CD4-positive, alpha-beta T cell treated with Interleukin-21 for 1 hour (primary cell): ENCODE measurements around the gene ASB6.

Experiments
- DNase-seq: peaks from one replicate; pipeline ENCODE4 v3.0.0-alpha.2; 2020

Gene ASB6, protein sequence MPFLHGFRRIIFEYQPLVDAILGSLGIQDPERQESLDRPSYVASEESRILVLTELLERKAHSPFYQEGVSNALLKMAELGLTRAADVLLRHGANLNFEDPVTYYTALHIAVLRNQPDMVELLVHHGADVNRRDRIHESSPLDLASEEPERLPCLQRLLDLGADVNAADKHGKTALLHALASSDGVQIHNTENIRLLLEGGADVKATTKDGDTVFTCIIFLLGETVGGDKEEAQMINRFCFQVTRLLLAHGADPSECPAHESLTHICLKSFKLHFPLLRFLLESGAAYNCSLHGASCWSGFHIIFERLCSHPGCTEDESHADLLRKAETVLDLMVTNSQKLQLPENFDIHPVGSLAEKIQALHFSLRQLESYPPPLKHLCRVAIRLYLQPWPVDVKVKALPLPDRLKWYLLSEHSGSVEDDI

DNA sequence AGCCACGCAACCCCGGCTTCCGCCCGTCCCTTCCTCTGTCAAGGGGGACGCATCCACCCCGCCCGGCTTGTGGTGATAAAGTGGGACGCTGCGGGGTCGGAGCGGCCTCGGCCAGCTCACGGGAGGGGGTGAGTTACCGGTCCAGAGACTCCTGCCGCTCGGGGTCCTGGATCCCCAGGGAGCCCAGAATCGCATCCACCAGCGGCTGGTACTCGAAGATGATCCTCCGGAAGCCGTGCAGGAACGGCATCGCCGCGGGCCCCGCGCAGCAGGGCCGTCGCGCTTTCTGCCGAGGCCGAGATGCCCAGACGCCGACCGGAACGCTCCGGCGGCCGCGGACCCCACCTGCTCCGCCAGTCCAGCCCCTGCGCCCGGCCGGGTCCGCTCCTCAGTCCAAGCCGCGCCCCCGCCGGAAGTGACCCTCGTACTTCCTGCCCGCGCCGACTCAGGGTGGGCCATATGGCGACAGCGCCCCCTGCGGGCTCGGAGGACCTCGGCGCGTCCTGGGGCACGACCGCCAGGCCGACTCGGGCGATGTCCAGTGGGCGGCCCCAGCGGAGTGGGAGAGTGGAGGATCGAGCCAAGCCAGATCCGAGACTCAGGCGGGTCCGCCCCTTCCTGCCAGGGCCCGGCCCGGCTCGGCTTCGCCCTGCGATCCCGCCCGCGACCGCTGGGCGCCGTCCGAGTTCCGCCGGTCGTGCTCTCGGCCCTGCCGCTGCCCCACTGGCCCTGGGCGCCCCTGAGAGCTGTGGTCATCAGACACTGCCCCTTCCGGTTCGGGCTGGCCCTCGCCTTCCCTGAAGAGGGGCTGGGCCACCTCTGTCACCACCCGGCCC is at the start of gene ASB6:
TSS of gene ASB6 (minus strand) at position 402 of the 836 bp plus-strand sequence. CDS start at position 250, 152 bp downstream.
- peak; percentile 94 for DNase-seq

DNA sequence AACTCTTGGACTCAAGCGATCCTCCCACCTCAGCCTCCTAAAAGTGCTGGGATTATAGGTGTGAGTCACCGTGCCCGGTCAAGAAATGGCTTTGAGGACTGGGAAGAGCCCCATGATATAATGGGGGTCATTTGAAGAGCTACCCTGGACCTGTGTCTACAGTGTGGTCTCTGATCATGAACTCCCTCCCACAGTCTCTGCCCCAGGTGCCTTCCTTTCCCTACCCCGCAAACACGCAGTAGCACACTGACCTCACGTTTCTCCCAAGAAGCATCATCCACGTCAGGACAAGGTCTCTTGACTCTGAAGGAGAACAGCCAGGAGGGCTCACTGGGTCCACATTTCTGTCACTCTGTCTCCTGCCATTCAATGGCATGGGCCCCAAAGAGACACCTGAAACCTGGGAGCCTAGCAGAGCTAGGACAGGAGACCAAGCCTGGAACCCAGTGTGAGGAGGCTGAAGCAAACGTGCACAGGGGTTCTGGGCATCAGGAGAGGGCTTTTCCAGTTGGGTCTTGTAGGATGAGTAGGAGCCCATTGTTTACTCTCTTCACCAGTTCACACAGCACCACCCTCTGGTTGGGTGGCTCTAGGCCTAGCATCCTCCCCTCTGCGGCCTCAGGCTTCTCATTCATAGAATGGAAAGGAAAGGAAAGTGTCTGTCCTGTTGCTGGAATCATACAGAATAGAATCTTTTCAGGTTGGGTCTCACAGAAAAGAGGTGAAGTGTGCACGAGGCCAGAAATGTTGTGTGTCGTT is 46.5 kb upstream of the ASB6 start:
- DNase-seq, result no peak

DNA sequence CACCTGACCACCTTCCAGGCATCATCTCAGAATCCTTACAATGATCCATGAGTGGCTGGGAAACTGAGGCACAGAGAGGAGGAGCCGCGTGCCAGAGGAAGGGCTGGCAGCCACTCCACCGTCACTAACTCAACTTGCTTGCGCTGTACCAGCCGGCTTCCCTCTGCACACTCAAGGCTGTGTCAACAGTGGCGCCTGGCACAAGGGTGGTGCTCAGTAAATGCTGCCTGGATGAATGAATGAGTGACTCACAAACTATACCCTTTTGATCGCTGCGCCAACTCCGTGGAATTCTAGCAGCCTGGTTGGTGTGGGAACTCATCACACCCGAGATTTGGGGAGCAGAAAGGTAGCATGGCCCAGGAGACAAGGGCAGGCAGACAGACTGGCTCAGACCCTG is 45.4 kb upstream of the ASB6 start:
- DNase-seq, result no peak

DNA sequence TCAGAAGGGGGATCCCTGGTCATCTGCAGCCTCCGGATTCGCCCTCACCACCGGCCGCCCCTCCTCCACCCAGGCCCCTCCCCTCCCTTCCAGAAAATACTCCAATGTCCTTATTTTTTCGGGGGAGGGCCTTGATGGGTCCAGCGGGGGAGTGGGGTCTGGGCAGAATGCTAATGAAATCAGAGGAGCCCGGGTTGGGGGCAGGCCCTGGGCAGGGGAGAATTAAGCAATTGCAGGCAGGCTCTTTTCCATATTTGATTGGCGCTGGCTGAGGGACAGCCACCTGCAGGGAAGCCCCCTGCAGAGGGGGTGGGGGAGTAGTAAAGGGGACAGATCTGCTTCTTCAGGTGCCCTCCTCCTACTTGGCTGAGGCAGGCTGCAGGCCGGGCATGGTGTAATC is 44.8 kb upstream of the ASB6 start:
- no peak for DNase-seq

DNA sequence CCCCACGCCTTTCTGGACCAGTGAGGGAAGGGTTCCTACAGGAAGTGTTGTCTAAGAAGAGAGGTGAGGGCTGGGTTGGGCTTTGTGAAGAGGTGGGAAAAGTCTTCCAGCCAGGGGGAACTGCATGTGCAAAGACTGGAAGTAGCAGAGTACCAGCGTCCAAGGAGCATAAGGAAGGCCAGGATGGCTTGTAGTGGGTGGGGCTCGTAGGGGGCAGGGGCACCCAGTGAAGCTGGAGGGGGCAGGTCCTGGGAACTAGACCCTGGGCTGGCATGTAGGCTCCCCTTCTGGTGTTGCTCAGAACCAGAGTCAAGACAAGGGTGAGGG is 43.9 kb upstream of the ASB6 start:
- DNase-seq, result no peak

DNA sequence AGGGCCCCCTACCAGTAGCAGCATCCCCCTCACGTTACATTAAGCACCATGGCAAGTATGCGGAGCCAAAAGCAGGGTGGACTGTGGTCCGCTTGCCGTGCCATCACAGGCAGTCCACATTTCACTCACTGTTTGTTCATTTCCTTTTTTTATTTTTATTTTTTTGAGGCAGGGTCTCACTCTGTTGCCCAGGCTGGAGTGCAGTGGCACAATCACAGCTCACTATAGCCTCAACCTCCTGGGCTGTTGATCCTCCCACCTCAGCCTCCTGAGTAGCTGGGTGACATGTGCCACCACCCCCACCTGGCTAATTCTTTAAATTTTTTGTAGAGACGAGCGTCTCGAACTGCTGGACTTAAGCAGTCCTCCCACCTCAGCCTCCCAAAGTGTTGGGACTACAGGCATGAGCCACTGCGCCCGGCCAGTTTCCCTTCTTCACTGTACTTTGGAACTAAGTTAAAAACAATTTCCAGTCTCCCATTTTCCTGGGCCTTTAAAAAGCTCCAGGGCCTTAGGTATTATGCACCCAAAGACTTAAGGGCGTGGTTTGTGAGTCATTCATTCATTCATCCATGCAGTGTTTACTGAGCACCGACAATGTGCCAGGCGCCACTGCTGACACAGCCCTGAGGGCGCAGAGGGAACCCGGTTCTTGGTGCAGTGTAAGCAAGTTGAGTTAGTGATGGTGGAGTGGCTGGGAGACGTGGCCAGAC is 43.4 kb upstream of the ASB6 start:
- DNase-seq, result no peak

DNA sequence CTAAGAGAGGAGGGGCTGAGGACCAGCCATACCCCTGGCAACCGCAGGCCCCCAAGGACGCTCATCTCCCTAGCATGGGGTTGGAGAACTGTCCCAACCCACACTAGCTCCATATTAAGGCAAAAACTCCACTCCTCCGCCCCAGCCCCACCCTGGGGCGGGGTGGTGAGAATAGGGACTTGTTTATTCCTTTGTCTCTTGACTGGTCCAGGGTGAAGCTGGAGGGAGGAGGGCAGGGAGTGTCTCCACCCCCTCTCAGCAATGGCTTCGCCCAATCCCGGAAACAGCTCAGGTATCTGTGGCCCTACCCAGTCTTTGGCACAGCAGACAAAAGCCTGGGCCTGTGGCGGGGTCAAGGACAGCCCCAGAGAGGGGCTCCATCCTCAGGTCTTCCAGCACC is 40.4 kb upstream of the ASB6 start:
- DNase-seq, result no peak

DNA sequence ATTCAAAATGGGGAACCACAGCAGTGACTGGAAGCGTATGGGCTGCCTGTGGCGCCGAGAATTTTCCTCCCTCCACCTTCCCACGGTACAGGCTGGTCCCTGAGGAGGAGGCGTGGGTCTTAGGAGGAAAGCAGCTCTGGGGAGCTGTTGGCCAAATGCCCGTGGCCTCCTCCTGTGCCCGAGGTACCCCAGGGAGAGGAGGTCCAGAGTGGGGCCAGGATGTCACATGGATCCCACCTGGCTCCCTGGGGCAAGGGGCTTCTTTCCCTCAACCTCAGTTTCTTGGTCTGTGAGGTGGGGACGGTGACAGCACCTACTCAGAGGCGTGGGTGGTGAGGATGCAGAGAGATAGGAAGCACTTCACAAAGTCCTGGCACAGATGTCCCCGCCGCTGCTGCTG is 40.0 kb upstream of the ASB6 start:
- DNase-seq, result no peak

DNA sequence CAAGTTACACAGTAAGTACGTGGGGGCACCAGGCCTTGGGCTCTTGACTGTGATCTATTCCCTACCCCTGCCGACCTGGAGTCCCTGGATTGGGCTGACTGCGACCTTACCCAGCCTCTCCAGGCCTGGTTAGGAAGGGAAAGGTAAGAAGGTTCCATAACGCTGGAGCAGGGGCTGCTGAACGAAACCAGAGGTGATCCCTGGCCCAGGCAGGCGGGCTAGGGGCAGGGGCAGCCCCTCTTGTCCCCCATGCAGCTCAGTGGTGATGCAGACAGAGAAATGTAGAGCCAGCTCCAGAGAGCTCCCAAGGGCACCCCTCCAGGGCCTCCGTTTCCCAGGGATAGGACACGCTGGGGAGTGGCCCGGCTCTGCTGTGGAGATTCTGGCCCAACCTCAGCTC is 37.6 kb upstream of the ASB6 start:
- no peak for DNase-seq

DNA sequence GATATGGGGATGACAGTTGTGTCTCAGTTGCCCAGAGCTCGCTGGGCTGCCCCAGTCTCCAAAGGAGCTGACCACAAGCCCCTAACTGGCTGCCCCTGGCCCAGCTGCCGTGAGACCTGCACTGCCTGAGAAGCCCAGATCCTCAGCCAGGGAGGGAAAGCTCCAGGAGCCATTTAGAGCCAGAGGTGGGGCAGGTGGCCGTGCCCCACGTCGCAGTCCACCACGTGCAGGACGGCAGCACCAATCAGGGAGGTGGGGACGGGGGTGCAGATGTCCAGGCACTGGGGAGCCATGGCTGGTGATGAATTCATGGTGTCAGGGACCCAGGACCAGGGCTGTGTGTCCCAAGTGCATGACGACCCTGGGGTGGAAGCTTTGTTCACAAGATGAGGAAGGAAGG is 36.9 kb upstream of the ASB6 start:
- DNase-seq, result no peak

DNA sequence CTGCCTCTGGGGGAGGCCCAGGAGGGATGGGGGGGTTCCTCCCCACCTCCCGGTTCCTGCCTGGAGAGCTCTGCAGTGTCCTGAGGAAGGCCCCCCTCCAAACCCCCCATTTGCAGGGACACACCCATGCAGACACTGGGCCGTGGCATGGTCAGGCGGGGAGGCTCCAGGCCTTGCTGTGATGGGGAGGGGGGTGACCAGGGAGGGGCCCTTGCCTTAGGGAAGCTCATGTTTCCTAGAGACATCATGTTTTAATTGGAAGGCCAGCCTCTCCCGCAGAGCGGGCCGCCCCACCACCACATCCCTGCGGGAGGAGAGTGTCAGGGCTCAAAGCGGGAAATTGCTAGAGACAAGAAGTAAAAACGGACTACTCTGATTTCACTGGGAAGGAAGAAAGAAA is 35.5 kb upstream of the ASB6 start:
- no peak for DNase-seq

DNA sequence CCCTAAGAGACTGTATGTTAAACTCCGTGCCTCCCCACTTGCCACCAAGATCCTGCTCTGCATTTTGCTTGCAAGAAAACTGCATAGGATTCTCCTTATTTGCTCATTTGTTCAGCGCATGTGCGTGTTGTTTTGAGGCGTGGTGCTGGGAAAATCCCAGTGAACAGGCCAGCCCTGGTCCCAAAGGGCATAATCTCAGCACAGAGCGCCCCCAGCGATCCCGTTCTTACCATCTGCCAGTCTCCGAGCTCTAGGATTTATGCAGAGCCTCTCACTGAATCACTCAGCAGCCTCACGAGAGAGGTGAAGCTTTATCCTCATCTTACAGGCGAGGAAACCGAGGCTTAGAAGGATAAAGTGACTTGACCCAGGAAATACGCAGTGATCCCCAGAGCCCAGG is 35.0 kb upstream of the ASB6 start:
- DNase-seq, result no peak

DNA sequence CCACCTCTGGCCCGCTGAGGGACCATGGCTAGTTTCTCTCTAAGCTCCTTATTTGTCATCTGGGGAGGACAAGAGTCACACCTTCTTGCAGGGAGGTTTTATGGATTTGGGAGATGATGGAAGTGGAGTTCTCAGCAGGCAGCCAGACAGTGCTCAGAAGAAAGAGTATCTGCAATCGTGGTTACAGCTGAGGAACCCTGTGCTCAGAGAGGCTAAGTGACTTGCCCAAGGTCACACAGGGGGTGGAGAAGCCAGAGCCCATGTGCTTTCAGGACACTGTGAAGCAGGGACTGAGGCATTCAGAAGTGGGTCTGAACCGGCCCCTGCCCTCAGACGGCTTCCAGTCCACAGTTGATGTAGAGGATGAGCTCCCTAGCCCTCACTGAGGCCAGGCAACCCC is 34.3 kb upstream of the ASB6 start:
- no peak for DNase-seq

DNA sequence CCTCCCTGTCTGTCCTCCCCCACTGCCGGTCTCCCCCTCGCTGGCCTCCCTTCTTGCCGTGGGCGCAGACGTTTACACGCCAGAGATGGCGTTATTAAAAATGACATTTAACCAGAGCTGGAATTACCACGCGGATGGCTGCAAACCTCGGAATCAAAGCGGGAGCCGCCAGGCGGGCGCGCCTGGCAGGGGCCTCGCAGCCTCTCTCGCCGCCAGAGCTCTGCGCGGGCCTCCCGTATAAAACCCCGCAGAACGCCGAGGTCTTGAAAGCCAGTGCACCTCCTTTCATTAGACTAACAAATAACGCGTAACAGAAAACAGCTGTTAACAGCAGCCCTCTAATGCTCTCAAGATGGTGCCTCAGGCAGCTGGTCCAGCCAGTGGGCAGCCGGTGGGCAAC is 33.7 kb upstream of the ASB6 start:
- no peak for DNase-seq

DNA sequence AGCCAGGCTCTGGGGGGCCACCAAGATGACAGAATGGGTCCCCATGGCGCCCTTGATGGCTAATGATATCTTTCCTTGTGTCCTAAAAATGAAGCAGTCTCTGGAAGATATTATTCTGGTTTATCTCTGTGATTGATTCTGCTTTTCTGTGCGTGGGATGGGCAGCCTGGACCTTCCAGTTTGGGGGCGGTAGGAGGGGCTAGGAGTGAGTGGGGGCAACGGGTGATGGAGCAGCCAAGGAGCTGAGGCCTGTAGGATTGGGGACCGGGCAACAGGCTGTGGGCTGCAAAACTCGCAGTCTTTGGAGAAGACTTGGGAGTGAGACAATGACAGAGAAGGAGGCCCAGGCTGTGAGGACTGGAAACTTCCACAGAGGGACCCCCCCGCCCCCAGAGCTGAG is 32.3 kb upstream of the ASB6 start:
- DNase-seq, result no peak

DNA sequence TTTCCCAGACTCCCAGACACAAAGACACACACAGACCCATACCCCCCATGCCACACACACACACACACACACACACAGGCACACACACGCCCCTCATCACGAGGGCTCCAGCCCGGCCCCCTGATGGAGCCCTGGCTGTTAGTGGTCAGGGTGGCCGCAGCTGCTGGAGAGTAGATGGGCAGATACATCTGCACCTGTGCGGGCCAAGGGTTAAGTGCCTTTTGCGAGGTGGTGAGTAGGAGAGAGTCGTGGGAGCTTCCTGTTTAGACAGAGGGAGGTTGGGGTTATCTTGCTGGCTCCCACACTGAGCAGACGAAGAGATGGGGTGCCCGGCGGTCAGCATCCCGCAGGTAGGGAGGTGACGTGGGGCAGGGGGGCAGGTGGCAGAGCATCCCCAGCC is 31.7 kb upstream of the ASB6 start:
- no peak for DNase-seq

DNA sequence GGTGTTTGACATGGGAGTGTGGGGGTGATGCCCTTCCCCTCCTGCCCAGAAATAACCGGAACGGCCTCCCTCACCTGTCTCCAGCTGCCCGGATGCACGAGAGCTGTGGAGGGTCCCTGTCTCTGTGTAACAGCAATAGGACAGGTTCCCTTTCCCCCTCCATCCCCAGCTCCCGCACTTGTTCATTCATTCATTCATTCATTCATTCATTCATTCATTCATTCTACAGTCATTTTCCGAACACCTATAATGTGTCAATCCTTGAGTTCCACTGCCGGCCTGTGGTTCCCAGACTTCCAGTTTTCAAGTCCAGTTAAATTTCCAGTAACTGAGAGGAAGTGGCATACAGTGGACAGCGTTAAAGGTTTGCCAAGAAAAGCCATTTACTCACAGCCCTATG is 30.8 kb upstream of the ASB6 start:
- no peak for DNase-seq

DNA sequence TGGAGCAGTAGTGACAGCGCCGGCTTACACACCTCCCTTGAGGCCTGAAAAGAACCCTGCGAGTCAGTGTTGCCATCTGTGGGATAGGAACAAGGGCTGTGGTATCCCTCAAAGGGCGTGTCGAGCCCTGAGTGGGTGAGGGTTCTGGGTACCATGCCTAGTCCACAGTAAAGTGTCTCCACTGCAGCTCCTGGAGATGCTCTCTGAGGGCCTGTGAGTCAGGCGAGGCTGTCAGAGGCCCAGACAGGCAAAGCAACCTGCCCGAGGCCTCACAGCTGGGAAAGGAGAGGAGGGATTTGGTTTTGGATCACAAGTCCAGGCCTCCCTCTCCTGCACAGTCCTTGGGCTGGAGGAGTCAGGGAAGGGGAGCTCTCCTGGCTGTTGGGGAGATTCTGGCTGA is 29.6 kb upstream of the ASB6 start:
- DNase-seq, result no peak

DNA sequence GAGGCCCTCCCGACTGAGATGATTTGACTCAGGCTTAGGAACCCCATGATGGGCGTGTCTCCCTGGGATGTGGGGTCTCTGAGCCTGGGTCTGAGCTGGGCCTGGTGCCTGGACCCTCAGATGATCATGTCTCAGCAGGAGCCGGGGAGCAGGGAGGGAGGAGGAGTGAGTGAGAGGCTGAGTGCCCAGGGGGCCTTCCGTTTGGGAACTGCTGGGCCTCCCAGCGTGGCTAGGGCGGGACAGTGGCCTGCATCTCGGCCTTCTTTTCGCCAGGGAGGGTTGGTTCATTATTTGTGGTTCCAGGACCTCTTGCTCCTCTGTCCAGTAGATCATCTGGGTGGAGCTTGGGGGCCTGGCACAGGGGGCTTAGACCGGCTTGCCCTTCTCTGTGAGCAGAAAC is 29.1 kb upstream of the ASB6 start:
- DNase-seq, result no peak

DNA sequence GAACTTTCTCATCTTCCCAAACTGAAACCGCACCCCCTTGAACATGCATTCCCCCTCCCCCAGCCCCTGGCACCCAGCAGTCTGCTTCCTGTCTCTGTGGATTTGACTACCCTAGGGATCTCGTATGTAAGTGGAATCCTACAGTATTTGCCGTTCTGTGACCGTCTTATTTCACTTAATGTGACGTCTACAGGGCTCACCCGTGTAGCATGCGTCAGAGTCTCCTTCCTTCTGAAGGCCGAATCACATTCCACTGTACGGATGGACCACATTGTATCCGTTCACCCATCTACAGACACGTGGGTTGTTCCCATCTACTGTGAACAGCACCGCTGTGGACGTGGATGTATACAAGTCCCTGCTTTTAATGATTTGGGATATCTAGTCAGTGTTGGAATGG is 28.0 kb upstream of the ASB6 start:
- DNase-seq, result no peak

DNA sequence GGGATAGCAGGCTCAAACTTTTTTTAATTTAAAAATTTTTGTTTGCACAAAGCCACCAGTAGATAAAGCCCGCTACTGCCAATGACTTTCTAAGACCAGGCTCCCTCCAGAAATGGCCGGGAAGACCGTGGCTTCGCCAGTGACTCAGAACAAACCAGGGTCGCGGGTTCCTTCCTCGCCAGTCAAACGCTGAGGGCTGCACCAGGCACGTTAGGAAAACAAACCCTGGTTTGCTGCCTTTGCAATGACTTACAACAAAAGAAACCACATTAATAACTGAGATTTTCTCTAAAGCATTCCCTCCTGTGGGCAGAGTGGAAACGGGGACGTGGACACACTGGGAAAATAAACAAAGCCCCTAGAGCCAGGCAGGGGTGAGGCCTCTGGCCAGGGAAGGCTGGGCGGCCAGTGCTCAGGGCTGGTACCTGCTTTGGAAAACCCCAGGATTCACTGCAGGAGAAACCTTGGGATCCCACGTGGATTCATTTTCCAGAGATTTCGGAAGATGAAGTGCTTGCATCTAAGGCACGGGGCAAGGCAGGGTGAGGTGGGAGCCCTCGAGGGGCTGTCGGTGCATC is 27.3 kb upstream of the ASB6 start:
- DNase-seq, result no peak

DNA sequence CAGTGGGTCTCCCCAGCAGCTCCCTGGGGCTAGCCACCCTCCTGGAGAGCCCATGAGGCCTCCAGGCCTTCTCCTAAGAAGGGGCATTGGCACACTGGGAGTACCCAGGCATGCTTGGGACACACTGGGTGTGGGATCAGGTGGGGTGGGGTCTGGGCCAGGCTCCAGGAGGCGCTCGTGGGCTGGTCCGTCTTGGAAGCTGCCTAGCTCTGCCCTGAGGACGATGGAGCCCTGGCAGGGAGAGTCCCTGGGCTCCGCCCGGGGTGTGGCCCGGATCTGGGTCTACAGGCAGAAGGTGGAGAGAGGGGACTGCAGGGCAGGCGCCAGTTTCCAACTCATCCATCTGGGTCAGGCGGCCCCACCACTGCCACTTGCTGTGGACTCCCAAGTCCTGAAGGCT is 25.9 kb upstream of the ASB6 start:
- DNase-seq, result no peak

DNA sequence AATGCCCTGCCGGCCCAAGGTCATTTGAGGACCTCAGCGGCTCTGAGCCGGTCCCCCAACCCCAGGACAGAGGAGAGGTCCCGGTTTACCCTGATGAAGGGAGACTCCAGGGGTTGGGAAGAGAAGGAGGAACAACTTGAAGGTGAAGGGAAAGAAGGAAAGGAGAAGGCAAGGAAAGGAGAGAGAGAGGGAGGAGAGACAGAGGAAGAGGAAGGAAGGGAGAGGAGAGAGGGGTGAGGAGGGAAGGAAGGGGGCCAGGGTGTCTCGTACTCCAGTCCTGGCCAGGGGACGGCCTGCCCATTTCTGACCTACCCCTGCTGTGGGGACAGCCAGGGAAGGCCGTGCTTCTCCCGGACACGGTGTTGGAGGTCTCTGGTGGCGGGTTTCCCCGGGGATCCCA is 25.4 kb upstream of the ASB6 start:
- DNase-seq, result no peak
